ENCODE results near the gene FOXO3. TPM values are rescaled to one million over a fixed set of nuclear protein-coding genes. Genes with fewer than 3 reads are reported as not detected.
"Not testable (repeated sequence)": the region's sequence is repeated elsewhere in the genome, so short reads cannot be mapped to it uniquely, and the experiment has no call there.

The FOXO3 gene
- total RNA-seq, 6 experiments from 2014 or later = 18.1 to 45.2 (median 23.8) TPM

GRCh38 chr6:108535114-108535742, 25.5 kb upstream of the FOXO3 start:
- Histone ChIP-seq H3K9me3 (no peaks in the 10 kb centered on the region), H3K27ac (peak overlapping the region in 1 of 3 donors; percentile 25), H3K36me3 (no peaks in the 10 kb centered on the region), H3K4me3 (no peak overlapping the region), H3K27me3 (no peaks in the 10 kb centered on the region), H3K4me1 (peaks cover 0 to 20% (median 4%) of the 10 kb centered on the region in 4 donors)
- DNase-seq = no peak
- ATAC-seq = peak in 3 of 4 donors; percentile 17 to 21 (median 21)
- 100% methylated on average over 3 of the region's 11 CpGs for WGBS (ENCODE audit: insufficient coverage, low coverage, low lambda C conversion rate, missing lambda C conversion rate)
- TF ChIP-seq, protein P1, sequence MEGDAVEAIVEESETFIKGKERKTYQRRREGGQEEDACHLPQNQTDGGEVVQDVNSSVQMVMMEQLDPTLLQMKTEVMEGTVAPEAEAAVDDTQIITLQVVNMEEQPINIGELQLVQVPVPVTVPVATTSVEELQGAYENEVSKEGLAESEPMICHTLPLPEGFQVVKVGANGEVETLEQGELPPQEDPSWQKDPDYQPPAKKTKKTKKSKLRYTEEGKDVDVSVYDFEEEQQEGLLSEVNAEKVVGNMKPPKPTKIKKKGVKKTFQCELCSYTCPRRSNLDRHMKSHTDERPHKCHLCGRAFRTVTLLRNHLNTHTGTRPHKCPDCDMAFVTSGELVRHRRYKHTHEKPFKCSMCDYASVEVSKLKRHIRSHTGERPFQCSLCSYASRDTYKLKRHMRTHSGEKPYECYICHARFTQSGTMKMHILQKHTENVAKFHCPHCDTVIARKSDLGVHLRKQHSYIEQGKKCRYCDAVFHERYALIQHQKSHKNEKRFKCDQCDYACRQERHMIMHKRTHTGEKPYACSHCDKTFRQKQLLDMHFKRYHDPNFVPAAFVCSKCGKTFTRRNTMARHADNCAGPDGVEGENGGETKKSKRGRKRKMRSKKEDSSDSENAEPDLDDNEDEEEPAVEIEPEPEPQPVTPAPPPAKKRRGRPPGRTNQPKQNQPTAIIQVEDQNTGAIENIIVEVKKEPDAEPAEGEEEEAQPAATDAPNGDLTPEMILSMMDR (IDR thresholded peaks at IDR 0.05) = no peak
- TF ChIP-seq POLR2A (IDR thresholded peaks at IDR 0.05) = no peak
- intact Hi-C loops (cut with DNase I) = no loop called here

GRCh38 chr6:108535920-108536535, 24.7 kb upstream of the FOXO3 start:
- H3K27me3 ChIP-seq; H3K36me3 ChIP-seq; H3K4me3 ChIP-seq; intact Hi-C loops (cut with DNase I); H3K9me3 ChIP-seq; DNase-seq: not testable (repeated sequence)
- H3K27ac ChIP-seq = peak overlapping the region in 1 of 3 donors; percentile 25
- H3K4me1 ChIP-seq = peaks cover 0 to 20% (median 4%) of the 10 kb centered on the region in 4 donors
- ATAC-seq = peak; percentile 65 to 86 (median 76)
- 32% methylated on average over 2 of the region's 4 CpGs for WGBS (ENCODE audit: insufficient coverage, low coverage, low lambda C conversion rate, missing lambda C conversion rate)

DNA sequence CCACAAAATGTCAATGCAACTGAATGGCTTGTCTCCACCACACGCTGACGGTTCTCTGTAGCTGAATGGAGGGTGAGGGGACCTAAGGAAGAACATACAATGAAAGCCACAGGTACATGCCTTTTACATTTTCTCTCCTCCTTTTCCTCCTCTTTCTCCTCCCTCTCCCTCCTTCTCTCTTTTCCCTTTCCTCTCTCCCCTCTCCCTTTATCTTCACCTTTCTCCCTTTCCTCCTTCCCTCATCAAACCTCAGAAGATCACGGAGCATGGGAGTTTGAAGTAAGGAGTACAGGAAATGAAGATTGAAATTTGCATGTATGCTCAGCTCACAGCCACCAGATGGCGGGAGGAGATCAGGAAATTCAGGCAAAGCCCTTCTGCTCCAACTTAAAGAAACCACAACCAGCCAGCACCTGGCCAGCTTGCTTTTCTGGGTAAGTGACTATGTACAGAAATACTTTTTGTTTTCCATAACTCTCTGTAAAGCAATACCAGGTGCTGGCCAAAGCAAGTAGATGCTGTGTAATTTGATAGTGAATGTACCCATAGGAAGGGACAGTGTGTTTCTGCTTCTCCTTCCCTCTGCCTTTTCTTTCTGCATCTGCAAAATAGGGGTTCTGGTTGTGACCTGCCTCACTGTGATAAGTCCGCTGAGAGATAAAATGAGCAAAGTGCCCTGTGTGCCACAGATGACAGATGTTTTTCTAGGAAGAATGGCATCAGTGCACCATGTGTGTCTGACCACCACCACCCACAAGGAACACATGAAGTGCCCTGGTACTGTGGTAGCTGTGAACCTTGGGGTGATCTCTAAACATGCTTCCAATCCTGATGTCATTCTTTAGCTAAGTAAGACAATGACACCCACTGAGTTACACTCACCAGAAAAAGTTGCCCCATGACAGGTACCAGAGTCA, 18.6 kb upstream of the FOXO3 start:
- no peak overlapping the region for H3K27ac ChIP-seq
- intact Hi-C loops (cut with DNase I) = loop anchor here (10.0 kb wide), 2 partner anchors 293 to 353 kb away; no protein-coding TSS in a partner anchor
- H3K4me1 ChIP-seq = no peaks in the 10 kb centered on the region
- no peaks in the 10 kb centered on the region for H3K27me3 ChIP-seq
- H3K9me3 ChIP-seq = no peaks in the 10 kb centered on the region
- ATAC-seq = peak; percentile 93 to 97 (median 94)
- H3K36me3 ChIP-seq = no peaks in the 10 kb centered on the region
- no peak for TF ChIP-seq POLR2A (IDR thresholded peaks at IDR 0.05)
- TF ChIP-seq, protein P1 (IDR thresholded peaks at IDR 0.05) = peak; percentile 80 to 96 (median 83)
- WGBS (ENCODE audit: insufficient coverage, low coverage, low lambda C conversion rate, missing lambda C conversion rate) = 8% methylated on average over 5 of the region's 5 CpGs
- H3K4me3 ChIP-seq = no peak overlapping the region
- DNase-seq = peak; percentile 57 to 71 (median 64)

GRCh38 chr6:108543175-108543940, 17.4 kb upstream of the FOXO3 start:
- WGBS (ENCODE audit: insufficient coverage, low coverage, low lambda C conversion rate, missing lambda C conversion rate) = 67% methylated on average over 5 of the region's 7 CpGs
- no peak overlapping the region for H3K4me3 ChIP-seq
- no peaks in the 10 kb centered on the region for H3K27me3 ChIP-seq
- H3K27ac ChIP-seq = no peak overlapping the region
- ATAC-seq = no peak
- DNase-seq = no peak
- no peaks in the 10 kb centered on the region for H3K9me3 ChIP-seq
- intact Hi-C loops (cut with DNase I) = loop anchor here (10.0 kb wide), 2 partner anchors 291 to 351 kb away; no protein-coding TSS in a partner anchor
- no peaks in the 10 kb centered on the region for H3K36me3 ChIP-seq
- no peaks in the 10 kb centered on the region for H3K4me1 ChIP-seq
- TF ChIP-seq, protein P1 (IDR thresholded peaks at IDR 0.05) = no peak
- no peak for TF ChIP-seq POLR2A (IDR thresholded peaks at IDR 0.05)

Data from right lobe of liver (tissue), 6 donors.